WTC11 (cell line): ENCODE measurements around the gene RIC3. TPM values are rescaled to one million over a fixed set of nuclear protein-coding genes. Genes with fewer than 3 reads are reported as not detected.

ENCODE experiments used
- ATAC-seq: fragments of 200-7000 bp; cut with Tn5 transposase; 2 replicates; pipeline ENCODE4 v1.10.0; 2021; ENCODE audit warnings: mild to moderate bottlenecking, moderate library complexity
- CTCF ChIA-PET: fragments of 300-600 bp; sonication (Branson Sonifier 250); formaldehyde crosslinking; loops from one replicate; lab custom pipeline; 2021; ENCODE audit warnings: antibody characterized with exemption; lab: Charles Lee
- POLR2A ChIA-PET: fragments of 350-600 bp; sonication (Branson Sonifier 250); formaldehyde crosslinking; loops from one replicate; lab custom pipeline; 2021; ENCODE audit warnings: antibody characterized with exemption; lab: Charles Lee
- DNase-seq: peaks from one replicate; pipeline ENCODE4 v3.0.0; 2021; ENCODE audit warnings: low spot score
- H3K27ac Mint-ChIP-seq: 2 replicates; pipeline ENCODE4 v1.8.0; 2021; ENCODE audit warnings: mixed read lengths
- H3K27me3 Mint-ChIP-seq: 2 replicates; pipeline ENCODE4 v1.8.0; 2021; ENCODE audit warnings: low read depth, mild to moderate bottlenecking, moderate library complexity, mixed read lengths
- H3K36me3 Mint-ChIP-seq: 2 replicates; pipeline ENCODE4 v1.8.0; 2021; ENCODE audit warnings: mixed read lengths
- H3K4me1 Mint-ChIP-seq: 2 replicates; pipeline ENCODE4 v1.8.0; 2022; ENCODE audit warnings: mixed read lengths
- H3K4me3 Mint-ChIP-seq: 2 replicates; pipeline ENCODE4 v1.8.0; 2021; ENCODE audit warnings: mild to moderate bottlenecking, moderate library complexity, mixed read lengths
- H3K9me3 Mint-ChIP-seq: 2 replicates; pipeline ENCODE4 v1.8.0; 2021; ENCODE audit warnings: mixed read lengths
- CBFB ChIP-seq: sonication (generic); formaldehyde crosslinking; IDR thresholded peaks from 2 replicates; pipeline ENCODE4 v1.8.1; 2022; ENCODE audit warnings: mild to moderate bottlenecking, low read depth, missing genetic modification reagents
- ERG ChIP-seq: fragments of 250-450 bp; sonication (Bioruptor Pico); IDR thresholded peaks from 2 replicates; pipeline ENCODE4 v1.8.0; 2021; ENCODE audit warnings: mild to moderate bottlenecking
- FOXP1 ChIP-seq: sonication (generic); formaldehyde crosslinking; IDR thresholded peaks from 2 replicates; pipeline ENCODE4 v1.8.0; 2022; ENCODE audit warnings: missing genetic modification reagents, mild to moderate bottlenecking, moderate library complexity, borderline replicate concordance
- FOXP4 ChIP-seq: sonication (generic); formaldehyde crosslinking; IDR thresholded peaks from 2 replicates; pipeline ENCODE4 v1.8.0; 2022; ENCODE audit warnings: mild to moderate bottlenecking, missing genetic modification reagents
- GTF2I ChIP-seq: fragments of 250-450 bp; sonication (Bioruptor Pico); conservative IDR thresholded peaks from 2 replicates; pipeline ENCODE4 v1.4.0; 2021; ENCODE audit warnings: mild to moderate bottlenecking
- HMGXB4 ChIP-seq: sonication (generic); formaldehyde crosslinking; IDR thresholded peaks from 2 replicates; pipeline ENCODE4 v1.8.1; 2023; ENCODE audit warnings: mild to moderate bottlenecking, moderate library complexity, missing genetic modification reagents
- MAX ChIP-seq: sonication (generic); formaldehyde crosslinking; IDR thresholded peaks from 2 replicates; pipeline ENCODE4 v1.8.0; 2022; ENCODE audit warnings: mild to moderate bottlenecking, missing genetic modification reagents
- PREB ChIP-seq: sonication (generic); formaldehyde crosslinking; IDR thresholded peaks from 2 replicates; pipeline ENCODE4 v1.8.1; 2022; ENCODE audit warnings: mild to moderate bottlenecking, missing genetic modification reagents, moderate library complexity, borderline replicate concordance
- RELA ChIP-seq: sonication (generic); formaldehyde crosslinking; IDR thresholded peaks from 2 replicates; pipeline ENCODE4 v1.8.1; 2022; ENCODE audit warnings: missing genetic modification reagents, mild to moderate bottlenecking, borderline replicate concordance
- RORB ChIP-seq: fragments of 250-450 bp; sonication (Bioruptor Pico); IDR thresholded peaks from 2 replicates; pipeline ENCODE4 v1.9.0; 2021; ENCODE audit warnings: mild to moderate bottlenecking
- SMAD3 ChIP-seq: sonication (generic); formaldehyde crosslinking; IDR thresholded peaks from 2 replicates; pipeline ENCODE4 v1.8.0; 2022; ENCODE audit warnings: missing genetic modification reagents, mild to moderate bottlenecking, borderline replicate concordance
- SMAD4 ChIP-seq: sonication (generic); formaldehyde crosslinking; IDR thresholded peaks from 2 replicates; pipeline ENCODE4 v1.8.0; 2022; ENCODE audit warnings: mild to moderate bottlenecking, missing genetic modification reagents
- SOX15 ChIP-seq: fragments of 250-450 bp; sonication (Bioruptor Pico); IDR thresholded peaks from 2 replicates; pipeline ENCODE4 v1.9.0; 2021; ENCODE audit warnings: mild to moderate bottlenecking
- SP1 ChIP-seq: sonication (generic); formaldehyde crosslinking; conservative IDR thresholded peaks from 2 replicates; pipeline ENCODE4 v1.8.1; 2022; ENCODE audit warnings: missing genetic modification reagents
- TP53 ChIP-seq: sonication (generic); formaldehyde crosslinking; IDR thresholded peaks from 2 replicates; pipeline ENCODE4 v1.8.1; 2023; ENCODE audit warnings: mild to moderate bottlenecking, missing genetic modification reagents
- ZBTB21 ChIP-seq: sonication (generic); formaldehyde crosslinking; IDR thresholded peaks from 2 replicates; pipeline ENCODE4 v1.8.1; 2023; ENCODE audit warnings: mild to moderate bottlenecking, missing genetic modification reagents, borderline replicate concordance
- ZNF121 ChIP-seq: sonication (generic); formaldehyde crosslinking; IDR thresholded peaks from 2 replicates; pipeline ENCODE4 v1.8.0; 2023; ENCODE audit warnings: missing genetic modification reagents
- ZNF219 ChIP-seq: sonication (generic); formaldehyde crosslinking; IDR thresholded peaks from 2 replicates; pipeline ENCODE4 v1.8.0; 2023; ENCODE audit warnings: missing genetic modification reagents, mild to moderate bottlenecking, borderline replicate concordance
- ZNF416 ChIP-seq: fragments of 250-450 bp; sonication (Bioruptor Pico); IDR thresholded peaks from 2 replicates; pipeline ENCODE4 v1.9.0; 2021; ENCODE audit warnings: mild to moderate bottlenecking, inconsistent platforms
- total RNA-seq: library from RNA; stranded (reverse); gene quantifications from 3 replicates; pipeline ENCODE4 v1.2.3, GENCODE V29; 2021

The RIC3 gene
- total RNA-seq, 1 experiment from 2014 or later = 15.7 TPM

- POLR2A ChIA-PET = interaction anchor here (0.7 kb wide), 1 partner anchor 10 kb away, joined by 3 read pairs; no protein-coding TSS in a partner anchor
- Mint-ChIP-seq H3K9me3 (no peaks in the 10 kb centered on the region), H3K27me3 (peaks cover 42% of the 10 kb centered on the region), H3K27ac (no peak within 1 kb of the TSS), H3K36me3 (no peaks in the 10 kb centered on the region), H3K4me3 (peak within 1 kb of the TSS; percentile 79), H3K4me1 (peaks cover 48% of the 10 kb centered on the region)
- DNase-seq (peak; percentile 70), ATAC-seq (peak; percentile 44)
- CTCF ChIA-PET = interaction anchor here (0.6 to 6.6 kb wide), 14 partner anchors 9 to 783 kb away, joined by 3 to 63 read pairs (median 8); no protein-coding TSS in a partner anchor
- TF ChIP-seq SMAD4 (CRISPR knock-in tag) = no peak
- peak; percentile 36; the same call in 1 of the 2 replicates for TF ChIP-seq FOXP1 (CRISPR knock-in tag)
- no peak; the same call in 1 of the 2 replicates for TF ChIP-seq RELA (CRISPR knock-in tag)
- TF ChIP-seq RORB (CRISPR knock-in tag) = no peak
- no peak for TF ChIP-seq ZNF219 (CRISPR knock-in tag)
- no peak for TF ChIP-seq ZNF416 (CRISPR knock-in tag)
- no peak for TF ChIP-seq PREB (CRISPR knock-in tag)
- TF ChIP-seq MAX (CRISPR knock-in tag) = peak; percentile 45; the same call in 1 of the 2 replicates
- no peak for TF ChIP-seq TP53 (CRISPR knock-in tag)
- TF ChIP-seq HMGXB4 (CRISPR knock-in tag) = peak; percentile 15; the same call in 1 of the 2 replicates
- peak; percentile 94 for TF ChIP-seq GTF2I (CRISPR knock-in tag)
- TF ChIP-seq FOXP4 (CRISPR knock-in tag) = 0 out of 2 replicates have a peak, but pooled peaks have one; percentile 11
- TF ChIP-seq CBFB (CRISPR knock-in tag) = no peak
- TF ChIP-seq ZNF121 (CRISPR knock-in tag) = peak; percentile 73; the same call in 1 of the 2 replicates
- no peak for TF ChIP-seq ERG (CRISPR knock-in tag)
- no peak for TF ChIP-seq SMAD3 (CRISPR knock-in tag)
- TF ChIP-seq ZBTB21 (CRISPR knock-in tag) = 0 out of 2 replicates have a peak, but pooled peaks have one; percentile 45
- TF ChIP-seq SP1 (CRISPR knock-in tag) = 0 out of 2 replicates have a peak, but pooled peaks have one; percentile 9
- TF ChIP-seq SOX15 (CRISPR knock-in tag) = no peak
Measured at GRCh38 chr11:8080674-8081590, 87.9 kb downstream of the RIC3 start, which contains the start of gene TUB. TUB (plus strand) TSS chr11:8081211; CDS start chr11:8081511, 300 bp downstream.
